HUES6 (cell line): ENCODE measurements around the gene DENND2A.
A peak's percentile ranks its signal among the peaks of the same experiment; 100 is the strongest.
"Not testable (repeated sequence)": the region's sequence is repeated elsewhere in the genome, so short reads cannot be mapped to it uniquely, and the experiment has no call there.

ENCODE experiments used
- H3K27ac ChIP-seq: 2 replicates; pipeline ENCODE4 v1.7.0; 2013; ENCODE audit warnings: low read depth, mild to moderate bottlenecking, low read length, inconsistent platforms
- H3K27me3 ChIP-seq: 2 replicates; pipeline ENCODE4 v1.6.1; 2013; ENCODE audit warnings: low read length; ENCODE audit not compliant: control insufficient read depth, insufficient read depth
- H3K36me3 ChIP-seq: 2 replicates; pipeline ENCODE4 v1.6.1; 2013; ENCODE audit warnings: low read length; ENCODE audit not compliant: control insufficient read depth, insufficient read depth
- H3K4me1 ChIP-seq: 2 replicates; pipeline ENCODE4 v1.6.1; 2013; ENCODE audit warnings: low read length; ENCODE audit not compliant: control insufficient read depth, insufficient read depth
- H3K4me3 ChIP-seq: 2 replicates; pipeline ENCODE4 v1.5.1; 2013; ENCODE audit warnings: low read depth, low read length
- H3K9ac ChIP-seq: one replicate; pipeline ENCODE4 v1.6.1; 2013; ENCODE audit warnings: mild to moderate bottlenecking, low read length
- H3K9me3 ChIP-seq: 2 replicates; pipeline ENCODE4 v1.6.1; 2013; ENCODE audit warnings: low read depth, low read length; ENCODE audit not compliant: control insufficient read depth, insufficient read depth

The DENND2A gene

DNA sequence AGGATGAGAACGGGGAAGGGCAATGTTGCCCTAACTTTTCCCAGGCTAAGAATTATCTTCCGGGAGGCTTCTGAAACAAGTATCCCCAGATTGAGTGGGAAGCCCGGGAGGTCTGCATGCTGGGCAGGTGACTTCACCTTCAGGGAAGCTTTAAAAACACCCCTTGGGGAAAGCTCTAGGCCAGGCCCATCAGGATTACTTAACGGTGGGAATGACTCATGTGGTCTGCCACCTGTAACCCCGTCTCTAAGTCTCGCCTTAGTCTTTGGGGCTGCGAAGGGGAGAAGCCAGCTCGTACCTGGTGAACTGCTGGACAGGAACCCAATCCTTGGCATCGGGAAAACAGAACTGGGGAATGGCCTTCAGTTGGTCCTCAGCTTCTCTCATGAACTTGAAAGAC is 81.2 kb downstream of the DENND2A start:
- Histone ChIP-seq H3K4me3 (no peak overlapping the region), H3K27me3 (no peaks in the 10 kb centered on the region), H3K9ac (no peak overlapping the region), H3K36me3 (peaks cover 12% of the 10 kb centered on the region), H3K4me1 (peaks cover 13% of the 10 kb centered on the region), H3K9me3 (no peaks in the 10 kb centered on the region), H3K27ac (no peak overlapping the region)

DNA sequence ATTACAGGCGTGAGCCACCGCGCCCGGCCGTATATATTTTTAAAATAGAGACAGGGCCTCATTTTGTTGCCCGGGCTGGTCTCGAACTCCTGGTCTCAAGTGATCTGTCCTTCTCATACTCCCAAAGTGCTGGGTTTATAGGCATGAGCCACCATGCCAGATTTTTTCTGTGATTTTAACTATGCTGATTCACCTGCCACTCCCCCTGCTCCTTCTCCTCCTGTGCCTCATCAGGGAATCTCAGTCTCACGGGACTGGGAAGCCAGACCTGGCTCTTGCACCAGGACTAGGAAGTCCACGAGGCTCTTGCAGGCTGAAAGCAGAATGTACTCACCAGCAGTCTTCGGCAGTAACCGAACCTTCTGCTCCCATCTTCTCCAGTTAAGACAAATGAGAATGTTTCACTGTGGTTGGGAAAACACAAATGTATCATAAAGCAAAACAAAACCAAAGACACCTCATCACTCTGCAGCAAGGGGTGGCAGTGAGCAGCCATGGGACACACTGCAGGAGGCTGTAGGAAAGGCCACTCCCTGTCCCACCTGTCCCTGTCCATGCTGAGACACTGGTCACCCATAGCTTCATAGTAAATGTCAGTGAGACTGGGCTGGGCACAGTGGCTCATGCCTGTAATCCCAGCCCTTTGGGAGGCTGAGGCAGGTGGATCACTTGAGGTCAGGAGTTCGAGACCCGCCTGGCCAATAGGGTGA is 82.6 kb downstream of the DENND2A start:
- no peaks in the 10 kb centered on the region for H3K9me3 ChIP-seq
- no peak overlapping the region for H3K9ac ChIP-seq
- no peaks in the 10 kb centered on the region for H3K27me3 ChIP-seq
- peaks cover 12% of the 10 kb centered on the region for H3K36me3 ChIP-seq
- H3K4me1 ChIP-seq = peaks cover 13% of the 10 kb centered on the region
- H3K27ac ChIP-seq = no peak overlapping the region
- no peak overlapping the region for H3K4me3 ChIP-seq

DNA sequence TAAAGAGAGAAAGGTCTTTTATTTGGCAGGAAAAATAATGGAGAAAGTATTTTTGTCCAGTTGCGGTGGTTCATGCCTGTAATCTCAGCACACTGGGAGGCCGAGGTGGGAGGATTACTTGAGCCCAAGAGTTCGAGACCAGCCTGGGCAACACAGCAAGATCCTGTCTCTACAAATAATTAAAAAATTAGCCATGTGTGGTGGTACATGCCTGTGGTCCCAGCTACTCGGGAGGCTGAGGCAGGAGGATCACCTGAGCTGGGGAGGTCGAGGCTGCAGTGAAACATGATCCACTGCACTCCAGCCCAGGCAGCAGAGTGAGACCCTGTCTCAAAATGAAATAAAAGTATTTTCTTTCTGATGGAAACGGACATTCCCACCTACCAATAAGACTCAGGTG is 83.5 kb downstream of the DENND2A start:
- H3K27me3 ChIP-seq = no peaks in the 10 kb centered on the region
- no peak overlapping the region for H3K27ac ChIP-seq
- no peak overlapping the region for H3K4me3 ChIP-seq
- H3K4me1 ChIP-seq = peaks cover 8% of the 10 kb centered on the region
- H3K9ac ChIP-seq = no peak overlapping the region
- H3K9me3 ChIP-seq = no peaks in the 10 kb centered on the region
- peaks cover 12% of the 10 kb centered on the region for H3K36me3 ChIP-seq

DNA sequence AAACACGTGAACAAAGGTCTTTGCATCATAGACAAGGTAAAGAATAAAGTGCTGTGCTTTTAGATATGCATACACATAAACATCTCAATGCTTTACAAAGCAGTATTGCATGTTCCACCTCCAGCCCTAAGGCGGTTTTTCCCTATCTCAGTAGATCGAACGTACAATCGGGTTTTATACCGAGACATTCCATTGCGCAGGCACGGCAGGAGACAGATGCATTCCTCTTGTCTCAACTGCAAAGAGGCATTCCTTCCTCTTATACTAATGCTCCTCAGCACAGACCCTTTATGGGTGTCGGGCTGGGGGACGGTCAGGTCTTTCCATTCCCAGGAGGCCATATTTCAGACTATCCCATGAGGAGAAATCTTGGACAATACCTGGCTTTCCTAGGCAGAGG is 87.4 kb downstream of the DENND2A start:
- not testable (repeated sequence) for H3K4me3 ChIP-seq, H3K27me3 ChIP-seq, H3K9me3 ChIP-seq, H3K27ac ChIP-seq, H3K36me3 ChIP-seq, H3K4me1 ChIP-seq
- H3K9ac ChIP-seq = peak overlapping the region; percentile 5

DNA sequence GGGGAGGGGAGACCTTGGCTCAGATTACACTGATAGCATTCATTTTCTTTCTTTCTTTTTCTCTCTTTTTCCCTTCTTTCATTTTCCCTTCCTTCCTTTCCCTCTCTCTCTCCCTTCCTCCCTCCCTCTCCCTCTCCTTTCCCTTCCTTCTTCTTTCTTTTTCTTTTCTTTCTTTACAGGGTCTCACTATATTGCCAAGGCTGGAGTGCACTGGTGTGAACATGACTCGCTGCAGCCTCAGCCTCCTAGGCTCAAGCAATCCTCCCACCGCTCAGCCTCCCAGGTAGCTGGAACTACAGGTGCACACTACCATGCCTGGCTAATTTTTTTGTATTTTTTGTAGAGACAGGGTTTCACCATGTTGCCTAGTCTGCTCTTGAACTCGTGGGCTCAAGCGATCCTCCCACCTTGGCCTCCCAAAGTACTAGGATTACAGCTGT is 88.4 kb downstream of the DENND2A start:
- H3K4me3 ChIP-seq = no peak overlapping the region
- no peak overlapping the region for H3K9ac ChIP-seq
- peaks cover 5% of the 10 kb centered on the region for H3K4me1 ChIP-seq
- H3K27me3 ChIP-seq = no peaks in the 10 kb centered on the region
- H3K9me3 ChIP-seq = no peaks in the 10 kb centered on the region
- peaks cover 3% of the 10 kb centered on the region; the same call in 1 of the 2 replicates for H3K36me3 ChIP-seq
- no peak overlapping the region for H3K27ac ChIP-seq

DNA sequence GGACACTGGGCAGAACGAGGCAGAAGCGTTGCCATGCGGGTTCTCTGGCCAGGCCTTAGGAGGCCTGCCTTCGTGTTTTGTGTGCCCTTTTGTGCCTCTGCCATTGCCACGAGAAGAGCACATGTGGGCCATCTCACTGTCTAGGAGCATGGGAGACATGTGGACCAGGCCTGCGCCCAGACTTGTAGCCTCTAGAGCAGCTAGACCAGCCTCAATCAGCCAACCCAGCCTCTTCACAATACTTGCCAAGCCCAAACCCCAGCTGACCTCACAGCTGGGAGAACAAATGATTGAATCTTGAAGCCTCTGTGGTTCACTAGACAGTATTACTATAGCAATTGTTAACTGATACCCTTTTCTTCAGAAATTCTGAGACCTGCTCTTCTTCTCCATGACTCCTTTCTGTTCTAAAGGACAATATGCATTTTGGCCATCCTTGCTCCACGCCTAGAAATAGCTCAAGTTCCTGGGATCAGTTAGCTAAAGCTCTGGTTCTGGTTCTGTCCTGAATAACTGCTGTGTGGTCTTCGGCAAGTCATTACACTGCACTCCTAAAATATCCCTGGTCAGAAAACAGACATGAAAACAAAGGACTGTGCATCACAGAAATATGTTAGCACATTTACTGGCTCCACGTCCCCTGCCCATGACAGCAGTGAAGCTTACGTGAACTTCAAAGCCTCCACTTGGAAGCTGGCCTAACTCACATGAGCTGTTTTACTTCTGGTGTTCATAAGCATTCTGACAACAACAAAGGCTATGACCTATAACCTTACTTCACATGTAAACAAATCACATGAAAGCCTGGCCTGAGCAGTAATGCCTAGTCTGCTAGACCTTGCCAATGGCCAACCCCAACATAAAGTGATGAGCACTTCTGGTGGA is 89.0 kb downstream of the DENND2A start:
- Histone ChIP-seq H3K9ac (no peak overlapping the region), H3K4me1 (peaks cover 5% of the 10 kb centered on the region), H3K9me3 (no peaks in the 10 kb centered on the region), H3K36me3 (no peaks in the 10 kb centered on the region; the same call in 1 of the 2 replicates), H3K27me3 (no peaks in the 10 kb centered on the region), H3K27ac (no peak overlapping the region), H3K4me3 (no peak overlapping the region)

DNA sequence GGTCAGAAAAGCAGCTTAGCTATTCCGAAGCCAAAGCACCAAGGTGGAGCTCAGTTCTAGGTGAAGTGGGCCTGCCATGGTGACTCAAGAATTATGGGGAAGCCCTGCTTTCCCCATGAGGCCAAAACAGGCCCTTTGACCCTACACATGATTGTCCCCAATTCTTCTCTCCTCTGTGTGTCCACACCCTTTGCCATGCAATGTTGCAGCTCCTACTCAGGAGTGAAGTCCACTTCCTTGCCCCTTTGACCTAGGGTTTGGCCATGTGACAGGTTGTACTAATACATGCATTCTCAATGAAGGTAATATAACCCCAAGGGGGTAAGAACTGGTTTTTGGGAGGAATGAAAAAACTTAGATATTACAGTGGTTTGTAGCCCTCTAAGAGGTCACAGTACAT is 93.7 kb downstream of the DENND2A start:
- peaks cover 8% of the 10 kb centered on the region for H3K4me1 ChIP-seq
- H3K36me3 ChIP-seq = no peaks in the 10 kb centered on the region; the same call in 1 of the 2 replicates
- H3K27me3 ChIP-seq = no peaks in the 10 kb centered on the region
- H3K27ac ChIP-seq = no peak overlapping the region
- no peak overlapping the region for H3K9ac ChIP-seq
- no peak overlapping the region for H3K4me3 ChIP-seq
- no peaks in the 10 kb centered on the region for H3K9me3 ChIP-seq

DNA sequence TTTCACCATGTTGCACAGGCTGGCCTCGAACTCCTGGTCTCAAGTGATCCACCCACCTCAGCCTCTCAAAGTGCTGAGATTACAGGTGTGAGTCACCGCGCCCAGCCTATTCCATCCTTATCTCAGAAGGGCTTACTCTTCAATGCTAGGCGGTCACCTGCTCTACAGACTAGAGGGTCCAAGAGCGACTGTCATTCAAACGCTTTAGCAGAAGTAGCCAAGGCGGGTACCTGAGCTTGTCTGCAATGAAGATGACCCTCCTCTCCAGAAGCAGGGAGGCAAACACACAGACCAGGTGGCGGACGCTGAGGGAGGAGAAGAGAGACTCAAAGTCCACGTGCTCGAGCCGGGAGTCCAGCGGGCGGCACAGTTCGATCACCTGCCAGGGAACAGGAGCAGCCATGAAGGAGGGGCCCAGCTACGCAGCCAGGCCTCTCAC is 96.2 kb downstream of the DENND2A start:
- Histone ChIP-seq H3K9ac (no peak overlapping the region), H3K36me3 (no peaks in the 10 kb centered on the region; the same call in 1 of the 2 replicates), H3K4me3 (no peak overlapping the region), H3K4me1 (peaks cover 25% of the 10 kb centered on the region), H3K27me3 (no peaks in the 10 kb centered on the region), H3K9me3 (no peaks in the 10 kb centered on the region), H3K27ac (no peak overlapping the region)

DNA sequence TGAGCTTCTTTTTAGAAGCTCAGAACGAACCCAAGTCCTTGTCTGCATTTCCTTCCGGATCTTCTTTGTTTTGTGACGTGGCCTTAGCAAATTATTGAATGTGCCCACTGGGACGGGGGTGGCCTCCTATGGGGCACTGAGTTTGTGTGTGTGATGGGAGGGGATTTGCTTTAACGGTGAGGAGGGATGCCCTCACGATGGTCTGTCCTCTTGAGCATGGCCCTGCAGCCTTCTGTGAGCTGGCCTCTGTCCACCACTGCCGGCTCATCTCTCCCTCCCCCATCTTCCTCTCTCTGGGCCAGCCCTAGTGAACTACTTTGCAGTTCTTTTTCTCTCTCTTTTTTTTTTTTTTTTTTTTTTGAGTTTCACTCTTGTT is 98.4 kb downstream of the DENND2A start:
- Histone ChIP-seq H3K9ac (peak overlapping the region; percentile 67), H3K27me3 (no peaks in the 10 kb centered on the region), H3K9me3 (no peaks in the 10 kb centered on the region), H3K4me3 (peak overlapping the region; percentile 47), H3K27ac (peak overlapping the region; percentile 93), H3K36me3 (no peaks in the 10 kb centered on the region; the same call in 1 of the 2 replicates), H3K4me1 (peaks cover 25% of the 10 kb centered on the region)

DNA sequence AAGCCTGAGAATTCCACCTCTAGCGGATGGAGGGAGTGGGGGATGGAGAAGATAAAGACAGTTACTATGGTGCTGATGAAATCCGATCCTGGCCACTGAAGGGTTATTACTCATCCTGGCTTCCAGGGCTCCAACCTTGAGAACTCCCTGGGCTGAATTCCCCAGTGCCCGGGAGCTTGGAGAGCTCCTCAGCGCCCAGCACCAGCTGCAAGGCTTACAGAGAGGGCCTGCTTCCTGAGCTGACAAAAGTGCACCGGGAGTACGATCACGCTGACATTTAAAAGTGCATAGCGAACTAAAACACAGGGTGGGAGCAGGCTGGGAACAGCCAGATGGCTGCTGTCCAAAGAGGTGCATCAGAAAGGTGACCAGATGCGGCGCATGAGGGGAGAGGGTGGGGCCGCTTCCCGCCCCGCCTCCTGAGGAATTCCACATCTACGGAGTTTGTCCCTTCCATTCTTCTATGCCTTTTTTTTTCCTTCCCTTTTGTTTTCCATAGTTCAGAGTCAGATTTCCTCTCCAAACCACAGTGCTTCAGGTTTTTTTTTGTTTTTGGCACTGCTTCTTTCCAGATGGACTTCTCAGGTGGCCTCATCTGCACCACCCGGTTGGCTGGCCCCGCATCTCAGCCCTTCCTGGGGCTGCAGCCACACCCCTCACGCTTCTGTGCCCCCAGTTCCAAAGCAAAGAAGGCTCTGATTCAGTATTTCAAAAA is 98.9 kb downstream of the DENND2A start:
- peak overlapping the region; percentile 93 for H3K27ac ChIP-seq
- H3K27me3 ChIP-seq = no peaks in the 10 kb centered on the region
- H3K36me3 ChIP-seq = no peaks in the 10 kb centered on the region; the same call in 1 of the 2 replicates
- H3K4me3 ChIP-seq = peak overlapping the region; percentile 47
- peaks cover 25% of the 10 kb centered on the region for H3K4me1 ChIP-seq
- H3K9ac ChIP-seq = peak overlapping the region; percentile 67
- no peaks in the 10 kb centered on the region for H3K9me3 ChIP-seq
